HG02610 (cell line): ENCODE measurements around the gene RBM22.
"Not testable (repeated sequence)": the region's sequence is repeated elsewhere in the genome, so short reads cannot be mapped to it uniquely, and the experiment has no call there.

Source experiments
- ATAC-seq: cut with Tn5 transposase; IDR thresholded peaks from one replicate; pipeline ENCODE4 v1.9.1; 2021; ENCODE audit warnings: mild to moderate bottlenecking, moderate library complexity; ENCODE audit not compliant: unreplicated experiment

RBM22 gene

GRCh38 chr5:150700594-150701377, at the start of gene RBM22:
Gene RBM22 (minus strand): TSS chr5:150701062. CDS start chr5:150700985, 77 bp downstream.
- peak; percentile 97 for ATAC-seq

DNA sequence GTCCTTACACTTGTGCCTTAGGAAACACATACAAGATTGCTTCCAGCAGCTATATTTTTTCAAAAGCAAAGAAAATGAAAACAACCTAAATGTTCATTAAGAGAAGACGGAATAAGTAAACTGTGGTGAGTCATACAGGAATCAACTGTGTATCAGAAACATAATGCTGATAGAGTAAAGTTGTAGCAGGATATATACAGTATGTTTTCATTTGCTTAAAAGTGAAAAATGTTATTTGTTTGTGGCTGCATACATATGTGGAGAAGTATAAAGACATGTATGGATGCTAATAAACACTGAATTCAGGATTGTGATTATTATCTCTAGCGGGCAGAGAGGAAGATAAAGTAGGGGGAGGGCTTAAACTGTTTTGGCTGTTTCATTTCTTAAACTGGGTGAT, 49.6 kb upstream of the RBM22 start:
- no peak for ATAC-seq

DNA sequence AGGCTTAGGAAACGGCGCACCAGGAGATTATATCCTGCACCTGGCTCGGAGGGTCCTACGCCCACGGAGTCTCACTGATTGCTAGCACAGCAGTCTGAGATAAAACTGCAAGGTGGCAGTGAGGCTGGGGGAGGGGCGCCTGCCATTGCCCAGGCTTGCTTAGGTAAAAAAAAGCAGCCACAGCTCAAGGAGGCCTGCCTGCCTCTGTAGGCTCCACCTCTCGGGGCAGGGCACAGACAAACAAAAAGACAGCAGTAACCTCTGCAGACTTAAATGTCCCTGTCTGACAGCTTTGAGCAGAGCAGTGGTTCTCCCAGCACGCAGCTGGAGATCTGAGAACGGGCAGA, 42.3 kb upstream of the RBM22 start:
- not testable (repeated sequence) for ATAC-seq

DNA sequence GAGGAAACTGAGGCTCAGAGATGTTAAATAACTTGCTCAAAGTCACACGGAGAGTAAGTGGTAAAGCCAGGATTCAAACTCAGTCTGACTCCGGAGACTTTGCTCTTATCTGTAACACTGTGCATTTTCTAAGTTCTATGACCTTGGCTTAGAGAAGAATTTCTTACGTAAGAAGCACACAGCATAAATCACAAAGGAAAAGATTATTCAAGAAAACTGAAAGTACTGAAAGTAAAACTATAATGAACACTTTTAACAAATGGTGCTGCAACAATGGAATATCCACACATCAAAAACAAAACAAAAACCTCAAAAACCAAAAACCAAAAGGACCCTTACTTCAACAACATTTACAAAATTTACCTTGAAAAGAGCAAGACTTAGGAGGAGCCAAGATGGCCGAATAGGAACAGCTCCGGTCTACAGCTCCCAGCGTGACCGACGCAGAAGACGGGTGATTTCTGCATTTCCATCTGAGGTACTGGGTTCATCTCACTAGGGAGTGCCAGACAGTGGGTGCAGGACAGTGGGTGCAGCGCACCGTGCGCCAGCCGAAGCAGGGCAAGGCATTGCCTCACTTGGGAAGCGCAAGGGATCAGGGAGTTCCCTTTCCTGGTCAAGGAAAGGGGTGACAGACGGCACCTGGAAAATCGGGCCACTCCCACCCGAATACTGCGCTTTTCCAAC, 41.7 kb upstream of the RBM22 start:
- ATAC-seq = not testable (repeated sequence)

- no peak for ATAC-seq
These were observed 40.1 kb upstream of the RBM22 start for GRCh38 chr5:150740992-150741391.

DNA sequence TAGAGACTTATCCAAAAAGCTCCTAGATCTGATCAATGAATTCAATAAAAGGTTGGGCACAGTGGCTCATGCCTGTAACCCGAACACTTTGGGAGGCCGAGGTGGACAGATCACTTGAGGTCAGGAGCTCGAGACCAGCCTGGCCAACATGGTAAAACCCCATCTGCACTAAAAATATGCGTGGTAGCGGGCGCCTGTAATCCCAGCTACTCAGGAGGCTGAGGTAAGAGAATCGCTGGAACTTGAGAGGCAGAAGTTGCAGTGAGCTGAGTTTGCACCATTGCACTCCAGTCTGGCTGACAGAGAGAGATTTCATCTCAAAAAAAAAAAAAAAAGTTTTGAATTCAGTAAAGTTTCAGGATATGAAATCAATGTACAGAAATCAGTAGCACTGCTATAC, 38.0 kb upstream of the RBM22 start:
- no peak for ATAC-seq

DNA sequence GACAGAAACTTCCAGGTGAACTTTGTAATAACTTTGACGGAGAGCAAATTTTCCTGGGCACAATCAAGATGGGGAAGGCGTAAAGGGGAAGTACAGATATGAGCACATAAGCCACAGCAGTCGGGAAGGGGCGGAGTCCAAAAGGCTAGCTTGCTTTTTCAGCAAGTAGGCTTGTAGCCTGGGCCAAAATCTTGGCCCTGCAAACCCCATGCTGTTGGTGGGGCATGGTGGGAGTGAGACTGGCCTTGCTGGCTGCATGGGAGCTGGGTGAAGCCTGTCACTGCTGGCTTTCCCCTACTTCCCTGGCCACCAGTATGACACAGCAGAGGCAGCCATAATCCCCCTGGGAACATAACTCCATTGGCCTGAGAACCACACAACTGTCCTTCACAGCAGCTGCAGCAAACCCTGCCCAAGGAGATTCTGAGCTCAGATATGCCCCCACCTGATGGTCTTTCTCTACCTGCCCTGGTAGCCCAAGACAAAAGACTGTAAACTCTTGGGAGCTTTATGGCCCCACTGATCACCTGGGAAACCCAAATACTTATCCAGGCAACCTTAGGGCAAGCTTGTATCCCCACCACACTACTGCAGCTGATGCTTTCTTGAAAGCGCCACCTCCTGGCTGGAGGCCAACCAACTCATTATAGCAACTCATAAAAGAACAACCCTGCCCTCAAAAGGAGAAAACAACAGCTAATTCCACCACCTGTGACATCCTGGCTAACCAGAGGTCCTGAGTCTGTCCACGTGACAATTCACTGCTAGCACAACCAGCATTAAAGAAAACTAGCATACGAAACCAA, 33.9 kb upstream of the RBM22 start:
- peak; percentile 60 for ATAC-seq

GRCh38 chr5:150731669-150732242, 30.9 kb upstream of the RBM22 start:
- no peak for ATAC-seq

- ATAC-seq = no peak
These were observed 29.0 kb upstream of the RBM22 start for GRCh38 chr5:150729859-150730258.

DNA sequence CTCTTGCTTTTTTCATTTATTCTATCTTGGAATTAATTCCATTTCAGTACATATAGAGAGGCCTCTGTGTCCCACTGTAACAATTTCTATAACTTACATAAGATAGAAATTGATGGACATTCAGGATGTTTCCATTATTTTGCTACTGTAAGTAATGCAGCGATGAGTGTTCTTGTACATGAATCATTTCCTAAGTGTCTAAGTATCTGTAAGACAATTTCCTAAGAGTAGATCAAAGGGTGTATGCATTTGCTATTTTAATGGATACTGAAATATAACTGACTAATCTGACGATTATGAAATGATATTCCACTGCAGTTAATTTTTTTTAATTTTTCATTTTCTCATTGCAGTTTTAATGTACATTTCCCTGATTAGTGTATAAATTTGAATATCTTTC, 23.0 kb upstream of the RBM22 start:
- ATAC-seq = no peak

GRCh38 chr5:150710165-150710564, 9.3 kb upstream of the RBM22 start:
- no peak for ATAC-seq

DNA sequence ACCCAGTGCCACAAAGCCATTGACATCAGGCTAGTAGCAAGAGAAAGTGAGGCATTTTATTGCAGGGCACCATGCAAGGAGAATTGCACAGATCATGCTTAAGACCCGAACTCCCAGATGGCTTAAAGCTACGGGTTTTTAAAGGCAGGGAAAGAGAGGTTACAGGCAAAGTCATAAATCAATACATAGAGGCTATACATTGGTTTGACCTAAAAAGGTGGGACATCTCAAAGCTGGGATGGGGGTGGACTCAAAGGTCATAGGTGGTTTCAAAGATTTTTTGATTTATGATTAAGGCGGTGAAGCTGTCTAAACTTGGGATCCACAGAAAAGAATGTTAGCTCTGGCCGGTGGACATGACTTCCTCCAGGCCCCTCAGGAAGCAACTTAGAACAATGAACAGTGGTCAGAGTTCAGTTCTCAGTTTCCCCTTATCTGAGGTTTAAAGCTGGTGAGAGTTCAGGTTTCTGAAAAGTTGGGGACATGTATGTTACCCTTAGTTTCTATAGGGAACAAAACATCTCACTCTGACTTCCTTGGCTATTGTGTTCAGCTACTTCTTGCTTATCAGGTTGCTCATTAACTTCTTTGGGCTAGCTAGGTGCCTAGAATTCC, 6.0 kb upstream of the RBM22 start:
- no peak for ATAC-seq

- ATAC-seq = no peak
These were observed 2.9 kb upstream of the RBM22 start for GRCh38 chr5:150703762-150704161.

- no peak for ATAC-seq
These were observed 642 bp downstream of the RBM22 start for GRCh38 chr5:150700246-150700593.

GRCh38 chr5:150694612-150695011, 6.2 kb downstream of the RBM22 start:
- ATAC-seq = no peak

DNA sequence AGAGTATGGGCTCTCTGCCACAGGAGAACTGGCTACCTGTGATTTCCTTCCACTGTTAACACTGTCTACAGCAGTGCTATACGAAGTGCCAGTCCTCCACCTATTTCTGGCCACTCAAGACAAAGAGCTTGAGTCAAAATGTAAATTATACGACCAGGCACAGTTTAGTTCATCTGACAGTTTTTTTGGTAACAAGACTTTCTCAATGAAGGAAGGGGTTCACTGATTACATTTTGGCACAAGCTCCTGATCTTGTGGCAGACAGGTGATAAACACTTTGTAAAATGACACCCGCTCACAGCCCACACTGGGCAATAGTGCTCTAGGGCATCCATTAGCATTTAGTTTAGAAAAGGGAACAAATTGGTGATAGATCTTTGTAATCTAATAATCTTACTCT, 8.6 kb downstream of the RBM22 start:
- ATAC-seq = no peak

- ATAC-seq = no peak
These were observed 10.1 kb downstream of the RBM22 start for GRCh38 chr5:150690760-150691159.

GRCh38 chr5:150689120-150689519, 11.7 kb downstream of the RBM22 start:
- ATAC-seq = no peak

DNA sequence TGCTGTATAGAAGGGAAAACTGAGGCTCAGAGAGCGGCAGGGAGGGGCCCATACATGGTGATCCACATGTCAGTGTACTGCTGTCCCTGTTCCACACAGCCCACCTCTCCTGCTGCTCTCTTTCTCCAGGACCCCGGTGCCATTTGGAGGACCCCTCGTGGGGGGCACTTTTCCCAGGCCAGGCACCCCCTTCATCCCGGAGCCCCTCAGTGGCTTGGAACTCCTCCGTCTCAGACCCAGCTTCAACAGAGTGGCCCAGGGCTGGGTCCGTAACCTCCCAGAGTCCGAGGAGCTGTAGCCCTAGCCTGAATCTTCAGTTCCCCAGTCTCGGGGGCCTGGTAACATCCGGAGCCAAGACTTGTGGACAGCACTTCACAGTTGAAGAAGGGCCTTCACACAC, 24.3 kb downstream of the RBM22 start:
- ATAC-seq = no peak

DNA sequence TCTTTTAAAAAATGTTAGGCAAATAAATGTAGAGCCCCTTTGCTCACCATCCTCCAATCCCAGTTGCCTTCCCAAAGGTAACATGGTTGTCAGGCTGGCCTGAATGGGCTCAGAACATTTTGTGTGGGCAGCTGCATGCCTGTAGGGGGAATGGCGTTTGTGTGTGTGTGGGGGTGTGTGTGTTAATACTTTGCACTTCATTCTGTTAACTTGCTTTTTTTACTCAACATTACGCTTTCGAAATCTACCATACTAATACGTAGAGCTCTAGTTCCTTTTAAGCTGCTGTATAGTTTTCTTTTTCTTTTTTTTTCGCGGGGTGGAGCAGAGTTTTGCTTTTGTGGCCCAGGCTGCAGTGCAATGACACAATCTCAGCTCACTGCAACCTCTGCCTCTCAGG, 25.8 kb downstream of the RBM22 start:
- ATAC-seq = no peak

- no peak for ATAC-seq
These were observed 26.5 kb downstream of the RBM22 start for GRCh38 chr5:150674341-150674821.
